Activated T-helper 2 cell treated with anti-CD3 and anti-CD28 coated beads, Interferon-gamma antibody, Interleukin-2, Interleukin-4, amounts not matched to agents 10 μg/mL and 5 μg/mL and 100 μg/mL, durations not matched to agents 14 hours and 24 hours and 36 hours (primary cell): ENCODE results near the gene CMIP. TPM values are rescaled to one million over a fixed set of nuclear protein-coding genes. Genes with fewer than 3 reads are reported as not detected.

ENCODE experiments used
- DNase-seq: peaks from one replicate; pipeline ENCODE4 v3.0.0; 2021; ENCODE audit warnings: low spot score
- H3K27ac Mint-ChIP-seq: one replicate; pipeline ENCODE4 v1.8.0; 2021; ENCODE audit warnings: mixed read lengths
- H3K27me3 Mint-ChIP-seq: one replicate; pipeline ENCODE4 v1.8.0; 2021; ENCODE audit warnings: low read depth, mixed read lengths
- H3K36me3 Mint-ChIP-seq: one replicate; pipeline ENCODE4 v1.8.0; 2021; ENCODE audit warnings: low read depth, mixed read lengths
- H3K4me1 Mint-ChIP-seq: one replicate; pipeline ENCODE4 v1.8.0; 2021; ENCODE audit warnings: low read depth, mixed read lengths
- H3K4me3 Mint-ChIP-seq: one replicate; pipeline ENCODE4 v1.8.0; 2021; ENCODE audit warnings: low read depth, mild to moderate bottlenecking, moderate library complexity, mixed read lengths
- H3K9me3 Mint-ChIP-seq: one replicate; pipeline ENCODE4 v1.8.0; 2021; ENCODE audit warnings: mixed read lengths
- intact Hi-C: fragments of 100-400 bp; cut with micrococcal nuclease; formaldehyde crosslinking; loops from one replicate; pipeline ENCODE4 v1.15.1; 2023
- total RNA-seq: library from RNA; stranded (reverse); gene quantifications from 2 replicates; pipeline ENCODE4 v1.2.3, GENCODE V29; 2022

Gene CMIP
- total RNA-seq, 1 donor from 2014 or later = 68.0 TPM

DNA sequence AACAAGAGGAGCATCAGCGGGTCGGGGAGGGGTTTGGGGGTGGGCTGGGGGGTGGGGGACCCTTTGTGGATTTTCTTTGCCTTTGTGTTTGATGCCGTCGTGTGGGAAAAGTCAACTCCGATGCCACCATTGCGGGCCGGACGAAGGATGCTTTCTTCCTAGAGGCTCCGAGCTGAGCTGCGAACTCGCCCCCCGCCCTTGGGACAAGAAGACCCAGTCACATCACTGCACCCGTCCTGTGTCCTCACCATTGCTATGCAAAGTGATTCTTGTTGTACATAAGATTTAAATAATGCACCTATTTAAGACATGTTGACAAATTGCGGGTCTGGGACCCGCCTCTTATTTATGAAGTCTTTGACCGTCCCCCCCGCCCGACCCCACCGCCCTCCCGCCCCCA is 265.4 kb downstream of the CMIP start:
- Mint-ChIP-seq H3K27ac (no peak overlapping the region), H3K9me3 (no peaks in the 10 kb centered on the region), H3K27me3 (no peaks in the 10 kb centered on the region), H3K4me3 (no peak overlapping the region), H3K4me1 (peaks cover 7% of the 10 kb centered on the region), H3K36me3 (peaks cover 28% of the 10 kb centered on the region)
- intact Hi-C loops = no loop called here
- no peak for DNase-seq

DNA sequence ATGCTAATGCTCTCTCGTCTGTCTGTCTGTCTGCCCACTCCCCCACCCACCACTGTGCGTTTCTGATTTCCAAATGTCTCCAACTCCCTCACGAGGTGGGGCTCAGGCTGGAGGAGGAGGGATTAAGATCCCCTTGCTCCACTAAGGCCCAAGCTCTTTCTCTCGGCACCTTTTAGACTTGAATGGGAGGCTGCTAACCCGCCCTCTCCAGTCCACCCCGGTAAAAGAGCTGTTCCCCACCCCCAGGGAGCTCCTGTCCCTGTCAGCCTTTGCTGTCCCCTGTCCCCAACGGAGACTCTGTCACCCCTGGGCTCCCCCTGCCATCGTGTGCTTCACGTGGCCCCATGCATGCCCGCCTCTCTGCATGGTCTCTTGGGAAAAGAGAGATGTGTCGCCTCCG is 266.0 kb downstream of the CMIP start:
- Mint-ChIP-seq H3K27me3 (no peaks in the 10 kb centered on the region), H3K4me1 (peaks cover 13% of the 10 kb centered on the region), H3K27ac (no peak overlapping the region), H3K9me3 (no peaks in the 10 kb centered on the region), H3K4me3 (no peak overlapping the region), H3K36me3 (peaks cover 25% of the 10 kb centered on the region)
- intact Hi-C loops = no loop called here
- DNase-seq = no peak

GRCh38 chr16:81711657-81712319 is 267.2 kb downstream of the CMIP start:
- no peak for DNase-seq
- Mint-ChIP-seq H3K27ac (no peak overlapping the region), H3K4me1 (peaks cover 25% of the 10 kb centered on the region), H3K36me3 (peaks cover 17% of the 10 kb centered on the region), H3K4me3 (no peak overlapping the region), H3K9me3 (no peaks in the 10 kb centered on the region), H3K27me3 (no peaks in the 10 kb centered on the region)
- intact Hi-C loops = no loop called here

- Mint-ChIP-seq H3K27me3 (no peaks in the 10 kb centered on the region), H3K9me3 (no peaks in the 10 kb centered on the region), H3K36me3 (peaks cover 9% of the 10 kb centered on the region), H3K27ac (no peak overlapping the region), H3K4me3 (no peak overlapping the region), H3K4me1 (peaks cover 28% of the 10 kb centered on the region)
- DNase-seq = no peak
- intact Hi-C loops = no loop called here
Observed at GRCh38 chr16:81712681-81713080, 268.1 kb downstream of the CMIP start.

- no peak overlapping the region for H3K27ac Mint-ChIP-seq
- intact Hi-C loops = no loop called here
- no peaks in the 10 kb centered on the region for H3K9me3 Mint-ChIP-seq
- no peak for DNase-seq
- no peaks in the 10 kb centered on the region for H3K27me3 Mint-ChIP-seq
- peaks cover 9% of the 10 kb centered on the region for H3K36me3 Mint-ChIP-seq
- H3K4me1 Mint-ChIP-seq = peaks cover 31% of the 10 kb centered on the region
- no peak overlapping the region for H3K4me3 Mint-ChIP-seq
Observed at GRCh38 chr16:81713295-81713772, 268.7 kb downstream of the CMIP start.

- Mint-ChIP-seq H3K4me3 (no peak overlapping the region), H3K9me3 (no peaks in the 10 kb centered on the region), H3K36me3 (peaks cover 7% of the 10 kb centered on the region), H3K27ac (no peak overlapping the region), H3K4me1 (peaks cover 31% of the 10 kb centered on the region), H3K27me3 (no peaks in the 10 kb centered on the region)
- intact Hi-C loops = no loop called here
- DNase-seq = no peak
Observed at GRCh38 chr16:81713796-81714195, 269.2 kb downstream of the CMIP start.

DNA sequence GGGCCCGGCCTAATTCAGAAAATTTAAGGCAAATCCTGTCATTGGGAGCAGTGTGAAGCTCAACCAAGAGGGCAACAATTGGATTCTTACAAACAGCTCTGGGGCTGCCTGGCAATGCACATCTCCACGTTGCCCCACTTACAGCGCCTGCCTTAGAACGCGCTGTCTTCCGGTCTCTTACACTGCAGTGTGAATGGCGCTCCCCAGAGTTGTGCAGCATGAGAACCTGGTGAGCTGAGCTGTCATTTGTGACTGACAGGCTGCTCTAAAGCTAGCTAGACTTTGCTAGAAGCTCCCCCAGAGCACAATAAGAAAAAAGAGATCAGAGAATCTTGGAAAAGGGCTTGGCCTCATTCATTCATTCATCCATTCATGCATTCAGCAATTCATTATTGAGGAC is 270.0 kb downstream of the CMIP start:
- intact Hi-C loops = no loop called here
- Mint-ChIP-seq H3K4me3 (no peak overlapping the region), H3K36me3 (peaks cover 4% of the 10 kb centered on the region), H3K27ac (no peak overlapping the region), H3K27me3 (no peaks in the 10 kb centered on the region), H3K9me3 (no peaks in the 10 kb centered on the region), H3K4me1 (peaks cover 33% of the 10 kb centered on the region)
- no peak for DNase-seq

GRCh38 chr16:81715358-81716196 is 271.0 kb downstream of the CMIP start:
- peak overlapping the region; percentile 5 for H3K4me3 Mint-ChIP-seq
- no peak for DNase-seq
- peaks cover 1% of the 10 kb centered on the region for H3K9me3 Mint-ChIP-seq
- H3K27ac Mint-ChIP-seq = peak overlapping the region; percentile 34
- no peaks in the 10 kb centered on the region for H3K27me3 Mint-ChIP-seq
- peaks cover 35% of the 10 kb centered on the region for H3K4me1 Mint-ChIP-seq
- intact Hi-C loops = loop anchor here (5.0 kb wide), 1 partner anchor 83 kb away; no protein-coding TSS in a partner anchor
- H3K36me3 Mint-ChIP-seq = peaks cover under 1% of the 10 kb centered on the region

- Mint-ChIP-seq H3K9me3 (peaks cover 12% of the 10 kb centered on the region), H3K36me3 (peaks cover 11% of the 10 kb centered on the region), H3K27ac (peak overlapping the region; percentile 34), H3K27me3 (no peaks in the 10 kb centered on the region), H3K4me1 (peaks cover 33% of the 10 kb centered on the region), H3K4me3 (no peak overlapping the region)
- DNase-seq = no peak
- intact Hi-C loops = loop anchor here (5.0 kb wide), 1 partner anchor 84 kb away; no protein-coding TSS in a partner anchor
Observed at GRCh38 chr16:81716478-81717225, 272.0 kb downstream of the CMIP start.

- Mint-ChIP-seq H3K36me3 (peaks cover 12% of the 10 kb centered on the region), H3K9me3 (peaks cover 14% of the 10 kb centered on the region), H3K4me3 (peak overlapping the region; percentile 40), H3K27ac (peak overlapping the region; percentile 59), H3K4me1 (peaks cover 35% of the 10 kb centered on the region), H3K27me3 (no peaks in the 10 kb centered on the region)
- intact Hi-C loops = loop anchor here (5.0 kb wide), 1 partner anchor 85 kb away; no protein-coding TSS in a partner anchor
- no peak for DNase-seq
Observed at GRCh38 chr16:81717662-81718189, 273.1 kb downstream of the CMIP start.

DNA sequence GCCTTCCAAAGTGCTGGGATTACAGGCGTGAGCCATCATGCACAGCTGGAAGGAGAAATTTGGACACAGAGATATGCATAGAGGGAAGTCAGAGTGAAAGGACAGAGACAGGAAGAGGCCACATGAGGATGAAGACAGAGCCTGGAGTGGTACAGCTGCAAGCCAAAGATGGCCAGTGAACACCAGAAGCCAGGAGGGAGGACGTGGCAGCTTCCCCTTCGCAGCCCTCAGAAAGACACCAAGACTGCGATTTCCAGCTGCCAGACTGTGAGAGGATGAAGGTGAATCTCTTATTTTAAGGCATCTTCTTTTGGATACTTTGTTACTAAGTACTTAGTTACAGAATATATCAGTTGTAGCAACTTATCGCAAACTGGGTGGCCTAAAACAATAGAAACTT is 274.0 kb downstream of the CMIP start:
- H3K36me3 Mint-ChIP-seq = peaks cover 14% of the 10 kb centered on the region
- no peak for DNase-seq
- intact Hi-C loops = loop anchor here (5.0 kb wide), 1 partner anchor 86 kb away; no protein-coding TSS in a partner anchor
- H3K27ac Mint-ChIP-seq = peak overlapping the region; percentile 62
- H3K4me1 Mint-ChIP-seq = peaks cover 35% of the 10 kb centered on the region
- peak overlapping the region; percentile 60 for H3K4me3 Mint-ChIP-seq
- H3K27me3 Mint-ChIP-seq = no peaks in the 10 kb centered on the region
- peaks cover 14% of the 10 kb centered on the region for H3K9me3 Mint-ChIP-seq

DNA sequence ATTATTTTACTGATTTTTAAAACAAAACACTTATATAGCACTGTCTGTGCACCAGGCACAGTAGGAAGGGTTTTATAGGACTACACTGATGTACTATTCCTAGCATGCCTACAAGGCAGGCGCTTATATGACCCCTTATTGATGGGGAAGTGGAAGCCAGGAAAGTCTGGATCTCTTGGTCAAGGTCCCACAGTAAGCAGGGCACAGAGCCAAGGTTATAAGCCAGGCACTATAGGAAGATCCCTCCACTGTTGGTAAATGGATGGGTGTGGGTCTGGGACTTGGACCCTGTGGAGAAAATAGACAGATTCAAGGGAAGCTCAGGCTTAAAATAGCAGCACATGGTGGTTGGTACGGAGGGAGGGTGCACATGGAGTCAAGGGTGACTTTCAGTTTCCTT is 275.4 kb downstream of the CMIP start:
- Mint-ChIP-seq H3K9me3 (peaks cover 14% of the 10 kb centered on the region), H3K36me3 (peaks cover 14% of the 10 kb centered on the region), H3K4me3 (no peak overlapping the region), H3K4me1 (peaks cover 30% of the 10 kb centered on the region), H3K27me3 (no peaks in the 10 kb centered on the region), H3K27ac (peak overlapping the region; percentile 67)
- intact Hi-C loops = loop anchor here (5.0 kb wide), 1 partner anchor 88 kb away; no protein-coding TSS in a partner anchor
- no peak for DNase-seq
